ENCODE data around the gene KCNJ6.
"Not testable (repeated sequence)": the region's sequence is repeated elsewhere in the genome, so short reads cannot be mapped to it uniquely, and the experiment has no call there.

The KCNJ6 gene

GRCh38 chr21:37932936-37933335 lies 16.7 kb upstream of the KCNJ6 start:
- Mint-ChIP-seq H3K27me3 (ENCODE audit: low read depth) (peaks cover 10% of the 10 kb centered on the region), H3K9me3 (peaks cover 18% of the 10 kb centered on the region), H3K4me1 (no peaks in the 10 kb centered on the region), H3K36me3 (ENCODE audit: low read depth) (no peaks in the 10 kb centered on the region), H3K27ac (no peak overlapping the region), H3K4me3 (no peak overlapping the region)
- TF ChIP-seq CTCF (IDR thresholded peaks at IDR 0.05; ENCODE audit: unreplicated experiment in 3 of 3): no peak

- no peaks in the 10 kb centered on the region for H3K4me1 Mint-ChIP-seq
- H3K36me3 Mint-ChIP-seq (ENCODE audit: low read depth): no peaks in the 10 kb centered on the region
- H3K27ac Mint-ChIP-seq: no peak overlapping the region
- H3K27me3 Mint-ChIP-seq (ENCODE audit: low read depth): peaks cover 36% of the 10 kb centered on the region
- H3K9me3 Mint-ChIP-seq: peaks cover 17% of the 10 kb centered on the region
- H3K4me3 Mint-ChIP-seq: no peak overlapping the region
- TF ChIP-seq CTCF (IDR thresholded peaks at IDR 0.05; ENCODE audit: unreplicated experiment in 3 of 3): no peak
Observed at GRCh38 chr21:37927711-37928110, 11.5 kb upstream of the KCNJ6 start.

- TF ChIP-seq CTCF (IDR thresholded peaks at IDR 0.05; ENCODE audit: unreplicated experiment in 3 of 3): no peak
- Mint-ChIP-seq H3K4me3 (no peak overlapping the region), H3K27me3 (ENCODE audit: low read depth) (peaks cover 79% of the 10 kb centered on the region), H3K36me3 (ENCODE audit: low read depth) (no peaks in the 10 kb centered on the region), H3K9me3 (peaks cover under 1% of the 10 kb centered on the region), H3K4me1 (peaks cover 5% of the 10 kb centered on the region), H3K27ac (no peak overlapping the region)
Observed at GRCh38 chr21:37921091-37921490, 4.8 kb upstream of the KCNJ6 start.

GRCh38 chr21:37920302-37920701 lies 4.0 kb upstream of the KCNJ6 start:
- peaks cover 13% of the 10 kb centered on the region for H3K4me1 Mint-ChIP-seq
- H3K36me3 Mint-ChIP-seq (ENCODE audit: low read depth); H3K27ac Mint-ChIP-seq; H3K4me3 Mint-ChIP-seq; H3K9me3 Mint-ChIP-seq: not testable (repeated sequence)
- peaks cover 87% of the 10 kb centered on the region for H3K27me3 Mint-ChIP-seq (ENCODE audit: low read depth)

- TF ChIP-seq CTCF (IDR thresholded peaks at IDR 0.05; ENCODE audit: unreplicated experiment in 3 of 3): no peak
- H3K27ac Mint-ChIP-seq: no peak overlapping the region
- peaks cover 96% of the 10 kb centered on the region for H3K27me3 Mint-ChIP-seq (ENCODE audit: low read depth)
- H3K4me3 Mint-ChIP-seq: peak overlapping the region in 2 of 3 experiments; percentile 9 to 53
- no peaks in the 10 kb centered on the region for H3K9me3 Mint-ChIP-seq
- H3K36me3 Mint-ChIP-seq (ENCODE audit: low read depth): no peaks in the 10 kb centered on the region
- peaks cover 25% of the 10 kb centered on the region for H3K4me1 Mint-ChIP-seq
Observed at GRCh38 chr21:37917612-37918011, 1.4 kb upstream of the KCNJ6 start.

GRCh38 chr21:37915941-37916309 lies 332 bp downstream of the KCNJ6 start:
- H3K36me3 Mint-ChIP-seq (ENCODE audit: low read depth): no peaks in the 10 kb centered on the region
- H3K9me3 Mint-ChIP-seq: no peaks in the 10 kb centered on the region
- TF ChIP-seq CTCF (IDR thresholded peaks at IDR 0.05; ENCODE audit: unreplicated experiment in 3 of 3): no peak
- peaks cover 98% of the 10 kb centered on the region for H3K27me3 Mint-ChIP-seq (ENCODE audit: low read depth)
- H3K4me1 Mint-ChIP-seq: peaks cover 25% of the 10 kb centered on the region
- H3K27ac Mint-ChIP-seq: no peak overlapping the region
- H3K4me3 Mint-ChIP-seq: peak overlapping the region; percentile 74 to 86 (median 80)
